Neutrophil (primary cell): Measurements from ENCODE around the gene SBNO1.
"Not testable (repeated sequence)": the region's sequence is repeated elsewhere in the genome, so short reads cannot be mapped to it uniquely, and the experiment has no call there.

Experiments
- H3K27ac ChIP-seq: fragments of 200-600 bp; sonication (generic); 2 replicates; pipeline ENCODE4 v1.5.1; 2016; ENCODE audit warnings: mild to moderate bottlenecking, moderate library complexity
- H3K27me3 ChIP-seq: fragments of 200-600 bp; sonication (generic); 2 replicates; pipeline ENCODE4 v1.6.0; 2016; ENCODE audit warnings: mild to moderate bottlenecking
- H3K36me3 ChIP-seq: fragments of 200-600 bp; sonication (generic); 2 replicates; pipeline ENCODE4 v1.5.1; 2017
- H3K4me1 ChIP-seq, 2 experiments: fragments of 200-600 bp in 1 of 2; sonication (generic) in 1 of 2; 1 replicate in 1 of 2; 2 replicates in 1 of 2; pipeline versions ENCODE4 v1.5.1 to v1.6.1; 2013 to 2016; ENCODE audit warnings: low read depth in 1 of 2, low read length in 1 of 2, mild to moderate bottlenecking in 1 of 2, moderate library complexity in 1 of 2; ENCODE audit not compliant: control insufficient read depth in 1 of 2, insufficient read depth in 1 of 2
- H3K4me3 ChIP-seq, 2 experiments: fragments of 200-600 bp in 1 of 2; sonication (generic) in 1 of 2; 1 replicate in 1 of 2; 2 replicates in 1 of 2; pipeline ENCODE4 v1.5.1; 2013 to 2016; ENCODE audit warnings: low read depth in 1 of 2, low read length in 1 of 2, mild to moderate bottlenecking in 1 of 2, moderate library complexity in 1 of 2
- H3K9me3 ChIP-seq: fragments of 200-600 bp; sonication (generic); 2 replicates; pipeline ENCODE4 v1.5.1; 2016
- CTCF ChIP-seq: fragments of 200-600 bp; sonication (generic); IDR thresholded peaks from 2 replicates; pipeline ENCODE4 v1.5.1; 2016; ENCODE audit warnings: antibody characterized with exemption

The SBNO1 gene

DNA sequence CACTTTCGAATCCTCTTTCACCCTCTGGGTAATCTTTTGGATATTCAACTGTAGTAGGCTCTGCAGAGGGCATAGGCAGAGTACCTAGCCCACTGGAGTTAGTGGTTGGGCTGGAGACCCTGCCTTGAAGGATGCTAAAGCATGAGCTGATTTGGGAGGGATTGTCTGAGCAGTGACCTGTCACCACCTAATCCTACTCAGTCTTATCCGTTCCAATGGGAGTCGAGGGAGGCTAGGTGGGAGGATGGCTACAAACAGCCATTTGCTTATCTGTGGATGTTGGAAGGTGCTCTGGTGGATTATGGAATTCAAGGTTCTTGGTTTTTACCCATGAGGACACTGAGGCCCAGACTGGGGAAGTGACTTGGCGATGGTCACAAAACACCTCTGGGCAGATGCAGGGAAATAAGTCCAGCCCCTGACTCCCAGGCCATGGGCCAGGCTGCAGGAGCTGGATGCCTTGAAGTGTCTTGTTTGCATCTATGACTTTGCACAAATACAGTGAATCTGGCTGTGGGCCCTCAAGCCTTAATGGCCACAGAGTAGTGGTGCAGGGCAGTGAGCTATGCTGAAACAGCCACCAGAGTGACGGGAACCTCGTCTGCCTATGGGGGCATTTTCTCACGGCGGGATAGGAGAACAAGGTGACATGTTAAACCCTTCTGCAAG, 23.0 kb upstream of the SBNO1 start:
- Histone ChIP-seq H3K4me3 (peak overlapping the region; percentile 77 to 84), H3K27me3 (no peaks in the 10 kb centered on the region), H3K4me1 (peaks cover 63 to 67% of the 10 kb centered on the region in 2 experiments), H3K9me3 (no peaks in the 10 kb centered on the region), H3K36me3 (peaks cover 13% of the 10 kb centered on the region), H3K27ac (peak overlapping the region; percentile 90)
- no peak for TF ChIP-seq CTCF

GRCh38 chr12:123385536-123385935, 20.9 kb upstream of the SBNO1 start:
- H3K27me3 ChIP-seq, H3K9me3 ChIP-seq, H3K4me3 ChIP-seq, H3K36me3 ChIP-seq, H3K27ac ChIP-seq: not testable (repeated sequence)
- H3K4me1 ChIP-seq: peaks cover 42 to 46% of the 10 kb centered on the region in 2 experiments

- Histone ChIP-seq H3K9me3 (no peaks in the 10 kb centered on the region), H3K27ac (no peak overlapping the region), H3K27me3 (no peaks in the 10 kb centered on the region), H3K36me3 (no peaks in the 10 kb centered on the region), H3K4me3 (peak overlapping the region; percentile 82 to 94), H3K4me1 (peaks cover 37 to 40% of the 10 kb centered on the region in 2 experiments)
- no peak for TF ChIP-seq CTCF
Observed at GRCh38 chr12:123384994-123385376, 20.3 kb upstream of the SBNO1 start.

DNA sequence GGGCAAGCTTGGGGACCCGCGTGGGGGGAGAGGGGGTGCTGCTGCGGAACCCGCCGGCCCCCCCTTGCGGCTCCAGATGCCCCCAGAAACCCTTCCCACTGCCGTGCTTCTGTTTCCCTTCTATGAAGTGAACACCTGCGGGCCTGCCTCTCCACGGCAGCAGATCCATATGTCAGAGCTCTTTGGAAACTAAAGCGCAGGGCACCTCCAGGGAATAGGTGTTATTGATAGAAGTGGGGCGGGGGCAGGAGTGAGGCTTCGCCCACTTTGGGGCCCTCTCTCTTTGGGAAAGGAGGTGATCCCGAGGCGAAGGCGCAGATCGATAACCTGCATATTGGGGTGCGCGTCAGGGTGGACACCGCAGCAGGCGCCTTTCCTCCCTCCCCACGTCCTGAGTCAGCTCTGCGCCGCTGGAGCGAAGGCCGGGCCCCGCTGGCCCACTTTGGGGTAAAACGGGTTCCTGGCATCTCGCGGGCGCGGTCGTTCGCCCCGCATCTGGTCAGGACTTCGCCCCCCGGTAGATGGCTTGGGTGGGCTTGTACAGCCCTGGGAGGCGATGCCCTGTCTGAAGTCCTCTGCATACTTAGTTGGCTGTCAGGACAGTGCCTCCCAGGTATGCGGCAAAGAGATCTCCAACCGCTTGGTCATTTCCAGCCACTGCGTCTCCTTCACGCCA, 19.8 kb upstream of the SBNO1 start:
- H3K9me3 ChIP-seq: no peaks in the 10 kb centered on the region
- peak overlapping the region; percentile 82 to 94 for H3K4me3 ChIP-seq
- no peak for TF ChIP-seq CTCF
- H3K36me3 ChIP-seq: no peaks in the 10 kb centered on the region
- peaks cover 32 to 35% of the 10 kb centered on the region in 2 experiments for H3K4me1 ChIP-seq
- no peaks in the 10 kb centered on the region for H3K27me3 ChIP-seq
- peak overlapping the region; percentile 86 for H3K27ac ChIP-seq

- peaks cover 25 to 27% of the 10 kb centered on the region in 2 experiments for H3K4me1 ChIP-seq
- H3K27ac ChIP-seq: no peak overlapping the region
- no peaks in the 10 kb centered on the region for H3K36me3 ChIP-seq
- TF ChIP-seq CTCF: no peak
- no peaks in the 10 kb centered on the region for H3K27me3 ChIP-seq
- H3K9me3 ChIP-seq: no peaks in the 10 kb centered on the region
- H3K4me3 ChIP-seq: no peak overlapping the region
Observed at GRCh38 chr12:123382684-123383083, 18.0 kb upstream of the SBNO1 start.

DNA sequence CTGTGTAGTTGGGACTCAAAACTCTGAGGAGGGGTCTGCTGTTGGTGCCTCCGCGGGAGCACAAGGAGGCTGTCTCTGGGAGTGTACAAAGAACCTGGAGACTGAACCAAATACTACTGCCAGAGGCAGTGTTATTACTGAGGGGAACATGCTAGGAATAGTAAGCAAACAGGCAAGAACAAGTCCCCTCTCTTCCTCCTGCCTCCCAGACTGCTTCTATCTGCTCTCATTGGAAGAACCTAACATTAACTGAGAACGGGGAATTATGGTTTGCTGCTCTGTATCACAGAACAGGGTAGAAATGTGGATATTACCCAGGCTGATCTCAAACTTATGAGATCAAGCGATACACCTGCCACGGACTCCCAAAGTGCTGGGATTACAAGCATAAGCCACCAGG, 14.7 kb upstream of the SBNO1 start:
- Histone ChIP-seq H3K27me3 (no peaks in the 10 kb centered on the region), H3K27ac (no peak overlapping the region)
- TF ChIP-seq CTCF: no peak

DNA sequence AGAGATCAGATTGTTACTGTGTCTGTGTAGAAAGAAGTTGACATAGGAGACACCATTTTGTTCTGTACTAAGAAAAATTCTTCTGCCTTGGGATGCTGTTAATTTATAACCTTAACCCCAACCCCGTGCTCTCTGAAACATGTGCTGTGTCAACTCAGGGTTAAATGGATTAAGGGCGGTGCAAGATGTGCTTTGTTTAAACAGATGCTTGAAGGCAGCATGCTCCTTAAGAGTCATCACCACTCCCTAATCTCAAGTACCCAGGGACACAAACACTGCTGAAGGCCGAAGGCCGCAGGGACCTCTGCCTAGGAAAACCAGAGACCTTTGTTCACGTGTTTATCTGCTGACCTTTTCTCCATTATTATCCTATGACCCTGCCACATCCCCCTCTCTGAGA, 7.8 kb upstream of the SBNO1 start:
- H3K4me1 ChIP-seq, H3K36me3 ChIP-seq, H3K4me3 ChIP-seq, H3K9me3 ChIP-seq, H3K27ac ChIP-seq, H3K27me3 ChIP-seq: not testable (repeated sequence)

More for the DNA sequence above, 14.7 kb upstream of the SBNO1 start:
- H3K4me1 ChIP-seq: peaks cover 7 to 11% of the 10 kb centered on the region in 2 experiments
- no peak overlapping the region for H3K4me3 ChIP-seq
- no peaks in the 10 kb centered on the region for H3K36me3 ChIP-seq
- no peaks in the 10 kb centered on the region for H3K9me3 ChIP-seq

DNA sequence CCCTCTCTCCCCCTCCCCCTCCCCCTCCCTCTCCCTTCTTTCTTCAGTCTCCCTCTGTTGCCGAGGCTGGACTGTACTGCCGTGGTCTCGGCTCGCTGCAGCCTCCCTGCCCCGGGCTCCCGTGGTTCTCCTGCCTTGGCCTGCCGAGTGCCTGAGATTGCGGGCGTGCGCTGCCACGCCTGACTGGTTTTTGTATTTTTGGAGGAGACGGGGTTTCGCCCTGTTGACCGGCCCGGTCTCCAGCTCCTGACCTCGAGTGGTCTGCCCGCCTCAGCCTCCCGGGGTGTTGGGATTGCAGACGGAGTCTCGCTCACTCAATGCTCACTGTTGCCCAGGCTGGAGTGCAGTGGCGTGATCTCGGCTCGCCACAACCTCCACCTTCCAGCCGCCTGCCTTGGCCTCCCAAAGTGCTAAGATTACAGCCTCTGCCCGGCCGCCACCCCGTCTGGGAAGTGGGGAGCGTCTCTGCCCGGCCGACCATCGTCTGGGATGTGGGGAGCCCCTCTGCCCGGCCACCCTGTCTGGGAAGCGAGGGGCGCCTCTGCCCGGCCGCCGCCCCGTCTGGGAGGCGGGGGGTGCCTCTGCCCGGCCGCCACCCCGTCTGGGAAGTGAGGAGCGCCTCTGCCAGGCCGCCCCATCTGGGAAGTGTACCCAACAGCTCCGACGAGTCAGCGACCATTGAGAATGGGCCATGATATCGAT, 7.2 kb upstream of the SBNO1 start:
- H3K27me3 ChIP-seq, H3K36me3 ChIP-seq, H3K27ac ChIP-seq, H3K9me3 ChIP-seq, H3K4me3 ChIP-seq, H3K4me1 ChIP-seq: not testable (repeated sequence)
